ENCODE data around the gene RRAGC. TPM values are rescaled to one million over a fixed set of nuclear protein-coding genes. Genes with fewer than 3 reads are reported as not detected.
"Not testable (repeated sequence)": the region's sequence is repeated elsewhere in the genome, so short reads cannot be mapped to it uniquely, and the experiment has no call there.

The RRAGC gene
- polyA plus RNA-seq, 1 experiment: 6.5 TPM

GRCh38 chr1:38852780-38853179 lies 6.8 kb downstream of the RRAGC start:
- TF ChIP-seq CTCF (IDR thresholded peaks at IDR 0.05; ENCODE audit: insufficient read depth, low read depth, low read length): no peak
- H3K4me3 ChIP-seq (ENCODE audit: low read depth, low read length): no peak overlapping the region
- no peak for DNase-seq (ENCODE audit: low read depth)
- peaks cover 7% of the 10 kb centered on the region for H3K36me3 ChIP-seq (ENCODE audit: control insufficient read depth, insufficient read depth, low read length)
- ChIA-PET CTCF (interaction anchor here (1.4 kb wide), 1 partner anchor 18 kb away, joined by 4 read pairs; no protein-coding TSS in a partner anchor), POLR2A (no interaction called here)
- no peaks in the 10 kb centered on the region for H3K27me3 ChIP-seq (ENCODE audit: control insufficient read depth, insufficient read depth, low read length)

GRCh38 chr1:38848071-38848470 lies 11.5 kb downstream of the RRAGC start:
- peaks cover 3% of the 10 kb centered on the region for H3K36me3 ChIP-seq (ENCODE audit: control insufficient read depth, insufficient read depth, low read length)
- no peaks in the 10 kb centered on the region for H3K27me3 ChIP-seq (ENCODE audit: control insufficient read depth, insufficient read depth, low read length)
- ChIA-PET POLR2A (no interaction called here), CTCF (no interaction called here)
- H3K4me3 ChIP-seq (ENCODE audit: low read depth, low read length): no peak overlapping the region
- TF ChIP-seq CTCF (IDR thresholded peaks at IDR 0.05; ENCODE audit: insufficient read depth, low read depth, low read length): no peak
- DNase-seq (ENCODE audit: low read depth): no peak

- Histone ChIP-seq H3K27me3 (ENCODE audit: control insufficient read depth, insufficient read depth, low read length) (no peaks in the 10 kb centered on the region), H3K4me3 (ENCODE audit: low read depth, low read length) (no peak overlapping the region), H3K36me3 (ENCODE audit: control insufficient read depth, insufficient read depth, low read length) (peaks cover 3% of the 10 kb centered on the region)
- no peak for TF ChIP-seq CTCF (IDR thresholded peaks at IDR 0.05; ENCODE audit: insufficient read depth, low read depth, low read length)
- DNase-seq (ENCODE audit: low read depth): no peak
- ChIA-PET CTCF (interaction anchor here (1.0 to 1.8 kb wide), 5 partner anchors 10 to 246 kb away, joined by 3 to 6 read pairs (median 5); no protein-coding TSS in a partner anchor), POLR2A (no interaction called here)
Measured at GRCh38 chr1:38846210-38846609, 13.4 kb downstream of the RRAGC start.

- H3K4me3 ChIP-seq (ENCODE audit: low read depth, low read length); H3K36me3 ChIP-seq (ENCODE audit: control insufficient read depth, insufficient read depth, low read length); H3K27me3 ChIP-seq (ENCODE audit: control insufficient read depth, insufficient read depth, low read length); POLR2A ChIA-PET; DNase-seq (ENCODE audit: low read depth): not testable (repeated sequence)
- CTCF ChIA-PET: interaction anchor here (1.3 to 1.8 kb wide), 3 partner anchors 10 to 247 kb away, joined by 5 to 6 read pairs (median 5); no protein-coding TSS in a partner anchor
Measured at GRCh38 chr1:38845088-38845487, 14.5 kb downstream of the RRAGC start.

GRCh38 chr1:38840281-38840680 lies 19.3 kb downstream of the RRAGC start:
- peaks cover 6% of the 10 kb centered on the region for H3K36me3 ChIP-seq (ENCODE audit: control insufficient read depth, insufficient read depth, low read length)
- ChIA-PET CTCF (interaction anchor here (1.0 kb wide), 1 partner anchor 21 kb away, joined by 4 read pairs; no protein-coding TSS in a partner anchor), POLR2A (no interaction called here)
- no peak for DNase-seq (ENCODE audit: low read depth)
- H3K4me3 ChIP-seq (ENCODE audit: low read depth, low read length): no peak overlapping the region
- H3K27me3 ChIP-seq (ENCODE audit: control insufficient read depth, insufficient read depth, low read length): no peaks in the 10 kb centered on the region
- no peak for TF ChIP-seq CTCF (IDR thresholded peaks at IDR 0.05; ENCODE audit: insufficient read depth, low read depth, low read length)

- POLR2A ChIA-PET: no interaction called here
- DNase-seq (ENCODE audit: low read depth): no peak
- CTCF ChIA-PET: interaction anchor here (0.7 kb wide), 1 partner anchor 801 kb away, joined by 3 read pairs; no protein-coding TSS in a partner anchor
- H3K36me3 ChIP-seq (ENCODE audit: control insufficient read depth, insufficient read depth, low read length): peaks cover 6% of the 10 kb centered on the region
- no peaks in the 10 kb centered on the region for H3K27me3 ChIP-seq (ENCODE audit: control insufficient read depth, insufficient read depth, low read length)
- no peak for TF ChIP-seq CTCF (IDR thresholded peaks at IDR 0.05; ENCODE audit: insufficient read depth, low read depth, low read length)
- no peak overlapping the region for H3K4me3 ChIP-seq (ENCODE audit: low read depth, low read length)
Measured at GRCh38 chr1:38839363-38839762, 20.2 kb downstream of the RRAGC start.

- H3K27me3 ChIP-seq (ENCODE audit: control insufficient read depth, insufficient read depth, low read length); DNase-seq (ENCODE audit: low read depth); H3K36me3 ChIP-seq (ENCODE audit: control insufficient read depth, insufficient read depth, low read length); POLR2A ChIA-PET; H3K4me3 ChIP-seq (ENCODE audit: low read depth, low read length): not testable (repeated sequence)
- CTCF ChIA-PET: interaction anchor here (0.7 to 0.9 kb wide), 2 partner anchors 10 to 867 kb away, joined by 3 to 5 read pairs; no protein-coding TSS in a partner anchor
Measured at GRCh38 chr1:38836316-38836715, 23.3 kb downstream of the RRAGC start.

All from BJ (cell line).